ENCODE results near the gene CMSS1.

DNA sequence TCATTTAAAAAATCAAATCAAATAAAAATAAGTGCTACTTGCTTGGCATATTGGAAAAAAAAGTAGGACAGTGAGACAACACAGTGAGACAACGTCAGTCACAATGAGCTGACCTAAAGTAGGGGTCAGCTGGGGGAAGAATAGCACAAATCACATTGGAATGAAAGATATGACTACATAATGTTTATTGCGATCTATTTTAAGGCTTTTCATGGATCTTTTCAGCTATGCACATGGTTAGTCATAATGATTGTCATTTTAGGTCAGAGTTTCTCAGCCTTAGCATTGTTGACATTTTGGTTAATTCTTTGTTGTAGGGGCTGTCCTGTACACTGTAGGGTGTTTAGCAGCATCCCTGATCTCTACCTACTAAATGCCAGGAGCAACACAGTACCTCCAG is 44.5 kb downstream of the CMSS1 start:
- no peak for TF ChIP-seq SMAD3 (CRISPR knock-in tag; IDR thresholded peaks at IDR 0.05; ENCODE audit: borderline replicate concordance)
- no peak for TF ChIP-seq ATF3 (CRISPR knock-in tag; conservative IDR thresholded peaks at IDR 0.05)
- TF ChIP-seq, protein P1, sequence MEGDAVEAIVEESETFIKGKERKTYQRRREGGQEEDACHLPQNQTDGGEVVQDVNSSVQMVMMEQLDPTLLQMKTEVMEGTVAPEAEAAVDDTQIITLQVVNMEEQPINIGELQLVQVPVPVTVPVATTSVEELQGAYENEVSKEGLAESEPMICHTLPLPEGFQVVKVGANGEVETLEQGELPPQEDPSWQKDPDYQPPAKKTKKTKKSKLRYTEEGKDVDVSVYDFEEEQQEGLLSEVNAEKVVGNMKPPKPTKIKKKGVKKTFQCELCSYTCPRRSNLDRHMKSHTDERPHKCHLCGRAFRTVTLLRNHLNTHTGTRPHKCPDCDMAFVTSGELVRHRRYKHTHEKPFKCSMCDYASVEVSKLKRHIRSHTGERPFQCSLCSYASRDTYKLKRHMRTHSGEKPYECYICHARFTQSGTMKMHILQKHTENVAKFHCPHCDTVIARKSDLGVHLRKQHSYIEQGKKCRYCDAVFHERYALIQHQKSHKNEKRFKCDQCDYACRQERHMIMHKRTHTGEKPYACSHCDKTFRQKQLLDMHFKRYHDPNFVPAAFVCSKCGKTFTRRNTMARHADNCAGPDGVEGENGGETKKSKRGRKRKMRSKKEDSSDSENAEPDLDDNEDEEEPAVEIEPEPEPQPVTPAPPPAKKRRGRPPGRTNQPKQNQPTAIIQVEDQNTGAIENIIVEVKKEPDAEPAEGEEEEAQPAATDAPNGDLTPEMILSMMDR (IDR thresholded peaks at IDR 0.05) = no peak
- no peak for TF ChIP-seq NR2C2 (CRISPR knock-in tag; IDR thresholded peaks at IDR 0.05)
- TF ChIP-seq, protein P2, sequence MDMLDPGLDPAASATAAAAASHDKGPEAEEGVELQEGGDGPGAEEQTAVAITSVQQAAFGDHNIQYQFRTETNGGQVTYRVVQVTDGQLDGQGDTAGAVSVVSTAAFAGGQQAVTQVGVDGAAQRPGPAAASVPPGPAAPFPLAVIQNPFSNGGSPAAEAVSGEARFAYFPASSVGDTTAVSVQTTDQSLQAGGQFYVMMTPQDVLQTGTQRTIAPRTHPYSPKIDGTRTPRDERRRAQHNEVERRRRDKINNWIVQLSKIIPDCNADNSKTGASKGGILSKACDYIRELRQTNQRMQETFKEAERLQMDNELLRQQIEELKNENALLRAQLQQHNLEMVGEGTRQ (CRISPR knock-in tag; IDR thresholded peaks at IDR 0.05) = no peak
- TF ChIP-seq NFE2L1 (CRISPR knock-in tag; IDR thresholded peaks at IDR 0.05) = no peak
- no peak for TF ChIP-seq TP53 (CRISPR knock-in tag; IDR thresholded peaks at IDR 0.05)
- TF ChIP-seq ZNF281 (CRISPR knock-in tag; IDR thresholded peaks at IDR 0.05) = no peak
